Mesendoderm (in vitro differentiated cells): Measurements from ENCODE around the gene ABHD2.

Experiments used
- DNase-seq: peaks from one replicate; pipeline ENCODE4 v3.0.0; 2013
- H2AK5ac ChIP-seq: 2 replicates; pipeline ENCODE4 v1.6.1; 2013; ENCODE audit warnings: low read length, inconsistent platforms
- H2BK120ac ChIP-seq: 2 replicates; pipeline ENCODE4 v1.6.1; 2013; ENCODE audit warnings: low read depth, mild to moderate bottlenecking, low read length, moderate library complexity, mixed read lengths
- H2BK15ac ChIP-seq: replicated peaks from 2 replicates; pipeline ENCODE4 v1.6.1; 2013; ENCODE audit warnings: low read depth, mild to moderate bottlenecking, moderate library complexity
- H2BK5ac ChIP-seq: 2 replicates; pipeline ENCODE4 v1.6.1; 2013; ENCODE audit warnings: low read length, inconsistent platforms
- H3K18ac ChIP-seq: 2 replicates; pipeline ENCODE4 v1.6.1; 2013; ENCODE audit warnings: mild to moderate bottlenecking, low read length, mixed read lengths
- H3K23ac ChIP-seq: one replicate; pipeline ENCODE4 v1.6.1; 2013; ENCODE audit warnings: low read length
- H3K27ac ChIP-seq: 2 replicates; pipeline ENCODE4 v1.5.1; 2013; ENCODE audit warnings: low read depth, mild to moderate bottlenecking, inconsistent platforms, low read length, moderate library complexity
- H3K27me3 ChIP-seq: 2 replicates; pipeline ENCODE4 v1.6.1; 2013; ENCODE audit warnings: low read length, control low read depth, mild to moderate bottlenecking, inconsistent platforms; ENCODE audit not compliant: insufficient read depth, poor library complexity
- H3K36me3 ChIP-seq: 2 replicates; pipeline ENCODE4 v1.6.1; 2013; ENCODE audit warnings: low read length, inconsistent platforms; ENCODE audit not compliant: control insufficient read depth, insufficient read depth
- H3K4ac ChIP-seq: one replicate; pipeline ENCODE4 v1.6.1; 2013; ENCODE audit warnings: low read depth, mild to moderate bottlenecking, low read length, moderate library complexity
- H3K4me1 ChIP-seq: 2 replicates; pipeline ENCODE4 v1.6.1; 2013; ENCODE audit warnings: low read depth, low read length, inconsistent platforms; ENCODE audit not compliant: control insufficient read depth
- H3K4me2 ChIP-seq: 2 replicates; pipeline ENCODE4 v1.6.1; 2013; ENCODE audit warnings: low read length
- H3K4me3 ChIP-seq: 2 replicates; pipeline ENCODE4 v1.5.1; 2013; ENCODE audit warnings: mild to moderate bottlenecking, low read length
- H3K56ac ChIP-seq: one replicate; pipeline ENCODE4 v1.6.1; 2013; ENCODE audit warnings: low read length
- H3K79me1 ChIP-seq: 2 replicates; pipeline ENCODE4 v1.6.1; 2013; ENCODE audit warnings: low read length, inconsistent platforms
- H3K79me2 ChIP-seq: 2 replicates; pipeline ENCODE4 v1.6.1; 2013; ENCODE audit warnings: mild to moderate bottlenecking, low read length; ENCODE audit not compliant: control insufficient read depth, insufficient read depth
- H3K9ac ChIP-seq: 2 replicates; pipeline ENCODE4 v1.6.1; 2013; ENCODE audit warnings: low read length, inconsistent platforms
- H4K5ac ChIP-seq: one replicate; pipeline ENCODE4 v1.6.1; 2013; ENCODE audit warnings: low read length
- H4K8ac ChIP-seq: one replicate; pipeline ENCODE4 v1.6.1; 2013; ENCODE audit warnings: low read depth, mild to moderate bottlenecking, control low read depth, low read length, moderate library complexity
- WGBS: extraction: QIAGEN DNeasy Blood & Tissue Kit; methylation state at CpG from one replicate; pipeline ENCODE4 v1.1.7; 2013; ENCODE audit warnings: low lambda C conversion rate, missing lambda C conversion rate; ENCODE audit not compliant: insufficient coverage; ENCODE audit errors: extremely low coverage; 5-methylcytosine and 5-hydroxymethylcytosine counted together

ABHD2 gene

GRCh38 chr15:89109238-89109637, 21.0 kb downstream of the ABHD2 start:
- Histone ChIP-seq H3K18ac (peak overlapping the region; percentile 78), H4K8ac (no peak overlapping the region), H3K4me3 (no peak overlapping the region), H3K79me2 (no peaks in the 10 kb centered on the region), H2BK15ac (no peak overlapping the region), H3K4me1 (peaks cover 7% of the 10 kb centered on the region), H3K23ac (no peak overlapping the region), H2BK120ac (no peak overlapping the region), H3K4me2 (no peak overlapping the region), H3K36me3 (no peaks in the 10 kb centered on the region), H3K9ac (no peak overlapping the region), H3K56ac (peak overlapping the region; percentile 18), H2AK5ac (no peak overlapping the region), H4K5ac (no peak overlapping the region), H3K79me1 (no peaks in the 10 kb centered on the region), H3K27me3 (no peaks in the 10 kb centered on the region), H3K27ac (no peak overlapping the region), H2BK5ac (no peak overlapping the region), H3K4ac (no peak overlapping the region)
- no CpG with 5 or more reads among the region's 4 CpGs for WGBS
- DNase-seq, result peak; percentile 53

GRCh38 chr15:89110060-89110459, 21.8 kb downstream of the ABHD2 start:
- no peaks in the 10 kb centered on the region for H3K79me1 ChIP-seq
- H3K4me1 ChIP-seq, result peaks cover 7% of the 10 kb centered on the region
- no peak overlapping the region for H2BK15ac ChIP-seq
- no peak overlapping the region for H3K4me2 ChIP-seq
- H2BK120ac ChIP-seq, result no peak overlapping the region
- no peak overlapping the region for H3K23ac ChIP-seq
- no peak overlapping the region for H3K27ac ChIP-seq
- no peak overlapping the region for H3K18ac ChIP-seq
- no peak overlapping the region for H2AK5ac ChIP-seq
- H3K27me3 ChIP-seq, result no peaks in the 10 kb centered on the region
- H3K4me3 ChIP-seq, result no peak overlapping the region
- no peak overlapping the region for H3K9ac ChIP-seq
- no peak overlapping the region for H4K5ac ChIP-seq
- no peak for DNase-seq
- no peaks in the 10 kb centered on the region for H3K79me2 ChIP-seq
- no CpG with 5 or more reads among the region's 8 CpGs for WGBS
- no peaks in the 10 kb centered on the region for H3K36me3 ChIP-seq
- no peak overlapping the region for H3K4ac ChIP-seq
- no peak overlapping the region for H2BK5ac ChIP-seq
- no peak overlapping the region for H3K56ac ChIP-seq
- no peak overlapping the region for H4K8ac ChIP-seq

- Histone ChIP-seq H4K8ac (no peak overlapping the region), H2BK120ac (no peak overlapping the region), H3K56ac (no peak overlapping the region), H3K79me1 (no peaks in the 10 kb centered on the region), H3K36me3 (no peaks in the 10 kb centered on the region), H3K27me3 (no peaks in the 10 kb centered on the region), H3K4me2 (no peak overlapping the region), H3K4me3 (no peak overlapping the region), H2AK5ac (no peak overlapping the region), H3K4ac (no peak overlapping the region), H3K18ac (no peak overlapping the region), H3K27ac (no peak overlapping the region), H2BK5ac (no peak overlapping the region), H2BK15ac (no peak overlapping the region), H4K5ac (no peak overlapping the region), H3K4me1 (peaks cover 10% of the 10 kb centered on the region), H3K79me2 (no peaks in the 10 kb centered on the region), H3K9ac (no peak overlapping the region), H3K23ac (no peak overlapping the region)
- no peak for DNase-seq
Measured at GRCh38 chr15:89111352-89111751, 23.1 kb downstream of the ABHD2 start.

- no peak for DNase-seq
- H3K4me2 ChIP-seq, result no peak overlapping the region
- H3K79me1 ChIP-seq, result no peaks in the 10 kb centered on the region
- no peak overlapping the region for H4K5ac ChIP-seq
- no CpG with 5 or more reads among the region's 4 CpGs for WGBS
- peaks cover 10% of the 10 kb centered on the region for H3K4me1 ChIP-seq
- H2BK15ac ChIP-seq, result no peak overlapping the region
- no peak overlapping the region for H3K4ac ChIP-seq
- no peaks in the 10 kb centered on the region for H3K36me3 ChIP-seq
- H3K9ac ChIP-seq, result no peak overlapping the region
- no peak overlapping the region for H3K56ac ChIP-seq
- no peak overlapping the region for H2BK5ac ChIP-seq
- H2BK120ac ChIP-seq, result no peak overlapping the region
- no peak overlapping the region for H3K23ac ChIP-seq
- no peak overlapping the region for H2AK5ac ChIP-seq
- H3K4me3 ChIP-seq, result no peak overlapping the region
- no peaks in the 10 kb centered on the region for H3K79me2 ChIP-seq
- no peaks in the 10 kb centered on the region for H3K27me3 ChIP-seq
- no peak overlapping the region for H4K8ac ChIP-seq
- H3K18ac ChIP-seq, result no peak overlapping the region
- H3K27ac ChIP-seq, result no peak overlapping the region
Measured at GRCh38 chr15:89111961-89112340, 23.7 kb downstream of the ABHD2 start.

- H2BK120ac ChIP-seq, result no peak overlapping the region
- no CpG with 5 or more reads among the region's 1 CpG for WGBS
- peaks cover 10% of the 10 kb centered on the region for H3K4me1 ChIP-seq
- no peaks in the 10 kb centered on the region for H3K79me2 ChIP-seq
- H4K5ac ChIP-seq, result no peak overlapping the region
- H3K56ac ChIP-seq, result no peak overlapping the region
- H3K18ac ChIP-seq, result no peak overlapping the region
- no peaks in the 10 kb centered on the region for H3K79me1 ChIP-seq
- H3K36me3 ChIP-seq, result no peaks in the 10 kb centered on the region
- H3K9ac ChIP-seq, result no peak overlapping the region
- H3K4ac ChIP-seq, result no peak overlapping the region
- H2AK5ac ChIP-seq, result no peak overlapping the region
- no peak overlapping the region for H3K4me3 ChIP-seq
- H2BK15ac ChIP-seq, result no peak overlapping the region
- H4K8ac ChIP-seq, result no peak overlapping the region
- H3K27me3 ChIP-seq, result no peaks in the 10 kb centered on the region
- no peak overlapping the region for H3K27ac ChIP-seq
- DNase-seq, result no peak
- H3K23ac ChIP-seq, result no peak overlapping the region
- no peak overlapping the region for H2BK5ac ChIP-seq
- no peak overlapping the region for H3K4me2 ChIP-seq
Measured at GRCh38 chr15:89112341-89112971, 24.2 kb downstream of the ABHD2 start.

- Histone ChIP-seq H3K4me2 (no peak overlapping the region), H3K56ac (no peak overlapping the region), H3K4ac (no peak overlapping the region), H2BK15ac (no peak overlapping the region), H3K4me3 (no peak overlapping the region), H3K4me1 (peaks cover 10% of the 10 kb centered on the region), H2BK120ac (no peak overlapping the region), H3K27ac (no peak overlapping the region), H3K79me1 (no peaks in the 10 kb centered on the region), H4K5ac (no peak overlapping the region), H3K79me2 (no peaks in the 10 kb centered on the region), H3K36me3 (no peaks in the 10 kb centered on the region), H2AK5ac (no peak overlapping the region), H3K9ac (no peak overlapping the region), H2BK5ac (no peak overlapping the region), H3K27me3 (no peaks in the 10 kb centered on the region), H4K8ac (no peak overlapping the region), H3K23ac (no peak overlapping the region), H3K18ac (peak overlapping the region; percentile 21)
- no CpG with 5 or more reads among the region's 7 CpGs for WGBS
- DNase-seq, result peak; percentile 58
Measured at GRCh38 chr15:89113296-89114024, 25.2 kb downstream of the ABHD2 start.
